ENCODE results near the gene TBC1D19. TPM values are rescaled to one million over a fixed set of nuclear protein-coding genes. Genes with fewer than 3 reads are reported as not detected.
"Not testable (repeated sequence)": the region's sequence is repeated elsewhere in the genome, so short reads cannot be mapped to it uniquely, and the experiment has no call there.

The TBC1D19 gene
- total RNA-seq, 1 experiment from 2014 or later = 5.4 TPM

GRCh38 chr4:26596843-26597242, 13.0 kb downstream of the TBC1D19 start:
- no peak for DNase-seq (ENCODE audit: low spot score)

DNA sequence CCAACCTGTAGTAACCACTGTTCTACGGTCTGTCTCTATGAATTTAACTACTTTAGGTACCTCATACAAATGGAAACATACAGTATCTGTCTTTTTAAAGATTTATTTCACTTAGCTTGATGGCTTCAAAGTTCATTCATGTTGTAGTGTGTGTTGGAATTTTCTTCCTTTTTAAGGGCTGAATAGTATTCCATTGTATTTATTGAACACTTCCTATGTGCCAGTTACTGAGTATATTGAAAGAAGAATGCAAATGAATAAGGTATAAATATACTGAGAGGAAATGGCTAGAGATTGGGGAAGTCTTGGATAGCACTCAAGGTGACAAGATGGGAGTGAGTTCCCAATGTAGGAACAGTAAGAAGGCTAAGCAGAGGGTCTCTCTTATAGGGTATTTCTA, 17.3 kb downstream of the TBC1D19 start:
- no peak for DNase-seq (ENCODE audit: low spot score)

DNA sequence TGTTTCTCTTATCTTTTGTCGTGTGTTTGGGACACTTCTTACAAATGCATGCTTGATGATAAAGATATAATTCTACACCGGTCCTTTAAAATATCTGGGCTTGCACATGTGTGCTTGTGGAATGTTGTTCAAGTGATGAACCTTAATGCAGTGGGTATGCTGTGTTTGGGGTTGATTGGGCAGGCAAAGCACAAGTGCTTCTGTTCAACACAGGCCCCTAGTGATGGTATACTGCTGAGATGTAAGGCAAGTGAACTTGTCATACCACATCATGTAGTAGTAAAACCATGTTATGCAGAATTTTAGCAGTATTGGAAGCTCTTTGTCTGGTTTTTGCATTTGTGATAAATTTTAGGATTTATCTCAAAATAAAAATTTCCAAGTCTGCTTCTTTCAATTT, 23.9 kb downstream of the TBC1D19 start:
- DNase-seq (ENCODE audit: low spot score) = no peak

- no peak for DNase-seq (ENCODE audit: low spot score)
These were observed 25.5 kb downstream of the TBC1D19 start for GRCh38 chr4:26609391-26609790.

DNA sequence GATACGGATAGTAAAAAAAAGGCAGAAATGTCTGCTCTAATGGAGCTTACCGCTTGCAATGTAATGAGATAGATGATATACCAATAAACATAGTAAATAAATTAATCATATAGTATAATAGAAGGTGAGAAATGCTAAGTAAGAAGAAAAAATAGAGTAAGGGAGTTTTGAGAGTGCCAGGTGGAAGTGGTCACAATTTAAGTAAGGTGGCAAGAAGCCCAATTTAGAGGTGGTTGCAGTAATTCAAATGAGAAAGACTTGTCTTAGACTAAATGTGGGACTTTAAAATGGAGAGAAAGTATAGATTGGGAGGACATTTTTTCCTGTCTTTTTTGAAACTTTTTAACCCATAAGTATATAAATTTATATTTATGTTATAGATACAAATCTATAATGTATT, 26.0 kb downstream of the TBC1D19 start:
- no peak for DNase-seq (ENCODE audit: low spot score)

GRCh38 chr4:26611372-26611771, 27.5 kb downstream of the TBC1D19 start:
- no peak for DNase-seq (ENCODE audit: low spot score)

DNA sequence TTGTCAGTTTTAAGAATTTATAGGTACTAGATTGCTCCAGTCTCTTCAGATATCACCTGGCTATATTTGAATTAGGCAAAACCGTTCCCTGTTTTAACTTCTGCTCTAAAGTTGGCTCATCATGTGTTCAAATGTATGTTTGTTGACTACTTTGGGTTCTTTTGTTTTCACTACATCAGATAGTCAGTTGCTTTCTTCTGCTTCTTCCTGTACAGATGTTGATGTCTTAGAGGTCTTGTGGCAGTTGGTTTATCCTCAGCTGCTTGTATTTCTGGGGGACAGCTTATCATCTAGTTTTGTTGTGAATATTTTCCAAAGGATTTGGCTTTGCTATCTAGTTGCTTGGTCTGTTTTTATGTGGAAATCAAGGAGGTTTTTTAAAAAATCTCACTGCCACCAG, 28.0 kb downstream of the TBC1D19 start:
- no peak for DNase-seq (ENCODE audit: low spot score)

DNA sequence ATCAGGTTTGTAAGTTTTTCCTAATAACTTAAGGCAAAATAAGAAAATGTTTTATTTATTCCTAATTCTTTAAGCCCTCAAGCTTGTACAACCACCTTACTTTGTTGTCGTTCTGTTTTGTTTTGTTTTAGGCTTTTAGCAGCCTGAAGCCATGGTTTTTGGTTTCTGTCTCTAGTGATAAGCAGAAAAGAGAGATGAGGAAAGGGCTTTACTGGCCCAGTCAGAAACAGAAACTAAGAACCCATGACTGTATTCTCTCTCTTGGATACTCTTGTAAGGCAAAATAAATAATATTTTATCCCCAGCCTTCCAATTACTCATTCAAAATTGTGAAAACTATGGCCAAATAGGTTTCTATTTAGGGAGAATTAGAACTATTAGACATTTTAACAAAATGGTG, 29.4 kb downstream of the TBC1D19 start:
- no peak for DNase-seq (ENCODE audit: low spot score)

DNA sequence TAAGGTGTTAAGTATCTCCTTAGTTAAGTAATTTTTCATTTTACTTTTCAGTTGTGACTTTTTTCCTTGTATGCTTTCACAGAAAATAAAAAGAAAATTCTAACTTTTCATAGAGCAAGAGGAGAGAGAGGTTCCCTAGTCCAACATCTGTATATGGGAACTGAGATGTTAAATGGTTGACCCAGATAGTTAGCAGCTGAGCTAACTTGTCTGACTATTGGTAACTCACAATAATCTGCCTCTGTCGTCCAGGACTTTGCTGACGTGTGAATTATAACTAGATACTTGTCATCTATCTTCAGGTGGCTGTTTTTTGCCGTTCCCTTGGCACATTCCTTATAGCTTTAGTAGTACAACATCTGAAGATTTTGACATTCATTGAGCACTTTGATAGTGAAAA, 29.9 kb downstream of the TBC1D19 start:
- DNase-seq (ENCODE audit: low spot score) = no peak

- no peak for DNase-seq (ENCODE audit: low spot score)
These were observed 35.9 kb downstream of the TBC1D19 start for GRCh38 chr4:26619784-26620183.

- no peak for DNase-seq (ENCODE audit: low spot score)
These were observed 37.5 kb downstream of the TBC1D19 start for GRCh38 chr4:26621366-26621765.

DNA sequence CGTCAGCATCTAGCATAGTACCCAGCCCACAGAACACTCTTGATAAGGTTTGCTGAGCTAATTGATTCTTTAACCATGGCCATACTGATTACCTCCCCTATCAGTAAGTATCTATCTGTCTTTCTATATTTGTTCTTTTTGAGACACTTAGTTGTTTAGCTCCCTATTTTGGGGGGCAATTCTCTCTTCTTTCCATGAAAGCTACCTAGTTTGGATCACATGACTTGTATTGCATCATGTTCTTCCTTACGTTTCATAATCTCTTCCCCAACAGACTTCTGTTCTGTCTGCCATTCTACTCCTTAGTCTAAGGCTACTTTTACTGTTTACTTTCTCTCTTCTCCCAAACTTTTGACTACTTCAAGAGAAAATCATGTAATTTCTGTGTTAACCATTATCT, 39.0 kb downstream of the TBC1D19 start:
- no peak for DNase-seq (ENCODE audit: low spot score)

DNA sequence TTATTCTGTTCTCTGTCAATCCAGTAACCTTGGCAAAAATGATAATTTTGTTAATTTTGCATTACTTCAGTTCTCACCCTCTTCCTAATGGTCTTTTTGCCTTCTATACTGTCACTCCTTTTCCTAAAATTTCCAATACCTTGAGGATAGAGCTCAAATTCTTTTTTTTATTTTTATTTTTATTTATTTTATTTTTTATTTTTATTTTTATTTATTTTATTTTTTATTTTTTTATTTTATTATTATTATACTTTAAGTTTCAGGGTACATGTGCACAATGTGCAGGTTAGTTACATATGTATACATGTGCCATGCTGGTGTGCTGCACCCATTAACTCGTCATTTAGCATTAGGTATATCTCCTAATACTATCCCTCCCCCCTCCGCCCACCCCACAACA, 42.8 kb downstream of the TBC1D19 start:
- DNase-seq (ENCODE audit: low spot score) = not testable (repeated sequence)

DNA sequence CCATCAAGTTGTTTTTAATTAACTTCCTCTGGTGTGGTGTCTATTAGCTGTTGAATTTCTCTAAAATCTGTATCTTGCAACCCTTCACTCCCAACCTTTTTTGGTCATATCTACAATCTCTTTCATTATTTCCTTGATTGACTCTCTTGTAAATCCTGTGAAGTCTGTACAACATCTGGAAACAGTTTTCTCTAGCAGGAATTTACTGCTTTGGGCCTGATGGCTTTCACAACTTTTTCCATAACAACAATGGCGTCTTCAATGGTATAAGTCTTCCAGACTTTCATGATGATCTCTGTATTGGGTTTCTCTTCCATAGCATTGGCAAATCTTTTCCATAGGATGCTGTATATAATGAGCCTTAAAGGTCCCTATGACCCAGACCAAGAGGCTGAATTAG, 49.0 kb downstream of the TBC1D19 start:
- no peak for DNase-seq (ENCODE audit: low spot score)

GRCh38 chr4:26634237-26634636, 50.4 kb downstream of the TBC1D19 start:
- DNase-seq (ENCODE audit: low spot score) = no peak

- no peak for DNase-seq (ENCODE audit: low spot score)
These were observed 52.6 kb downstream of the TBC1D19 start for GRCh38 chr4:26636458-26636857.

- DNase-seq (ENCODE audit: low spot score) = not testable (repeated sequence)
These were observed 56.8 kb downstream of the TBC1D19 start for GRCh38 chr4:26640639-26641038.

- DNase-seq (ENCODE audit: low spot score) = no peak
These were observed 63.8 kb downstream of the TBC1D19 start for GRCh38 chr4:26647523-26648224.

DNA sequence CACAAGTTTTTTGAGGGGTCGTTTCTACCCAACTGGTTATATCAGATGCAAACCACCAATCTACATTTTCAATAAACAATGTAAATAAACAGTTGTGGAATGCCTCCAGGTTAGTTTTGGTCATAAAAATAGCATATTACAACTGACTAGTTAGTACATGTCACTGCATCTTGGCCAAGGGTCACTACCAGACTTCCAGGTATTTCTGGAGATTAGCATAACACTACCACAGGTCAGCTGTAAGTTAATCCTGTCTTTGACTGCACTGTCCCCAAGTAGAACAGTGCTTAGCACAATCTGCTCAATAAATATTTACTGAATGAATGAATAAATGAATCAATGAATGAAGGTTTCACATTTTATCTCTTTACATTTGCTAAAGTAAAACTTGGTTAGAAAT, 64.4 kb downstream of the TBC1D19 start:
- peak; percentile 12 for DNase-seq (ENCODE audit: low spot score)

- no peak for DNase-seq (ENCODE audit: low spot score)
These were observed 76.4 kb downstream of the TBC1D19 start for GRCh38 chr4:26660261-26660660.

- no peak for DNase-seq (ENCODE audit: low spot score)
These were observed 80.0 kb downstream of the TBC1D19 start for GRCh38 chr4:26663888-26664287.

DNA sequence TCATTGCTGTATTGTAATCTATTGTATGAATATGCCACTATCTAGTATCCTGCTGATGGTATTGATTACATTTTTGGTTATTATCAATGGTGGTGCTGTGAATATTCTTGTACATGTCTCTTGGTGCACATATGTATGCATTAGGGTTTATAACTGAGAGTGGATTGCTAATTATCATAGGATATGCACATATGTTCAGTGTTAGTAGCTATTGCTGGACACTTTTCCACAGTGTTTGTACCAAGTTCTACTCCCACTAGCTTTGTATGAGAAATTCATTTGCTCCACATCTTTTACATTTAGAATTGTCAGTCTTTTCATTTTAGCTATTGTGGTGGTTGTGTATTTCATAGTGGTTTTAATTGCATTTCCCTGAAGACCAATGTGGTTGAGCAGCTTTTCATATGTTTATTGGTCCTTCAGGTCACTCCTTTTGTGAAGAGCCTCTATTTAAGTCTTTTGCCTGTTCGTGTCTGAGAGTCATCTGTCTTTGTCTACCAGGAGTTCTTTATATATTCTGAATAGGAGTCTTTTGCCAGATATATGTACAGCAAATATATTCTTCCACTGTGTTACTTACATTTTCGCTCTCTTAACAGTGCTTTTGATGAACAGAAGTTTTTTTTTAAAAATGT, 87.1 kb downstream of the TBC1D19 start:
- DNase-seq (ENCODE audit: low spot score) = no peak

DNA sequence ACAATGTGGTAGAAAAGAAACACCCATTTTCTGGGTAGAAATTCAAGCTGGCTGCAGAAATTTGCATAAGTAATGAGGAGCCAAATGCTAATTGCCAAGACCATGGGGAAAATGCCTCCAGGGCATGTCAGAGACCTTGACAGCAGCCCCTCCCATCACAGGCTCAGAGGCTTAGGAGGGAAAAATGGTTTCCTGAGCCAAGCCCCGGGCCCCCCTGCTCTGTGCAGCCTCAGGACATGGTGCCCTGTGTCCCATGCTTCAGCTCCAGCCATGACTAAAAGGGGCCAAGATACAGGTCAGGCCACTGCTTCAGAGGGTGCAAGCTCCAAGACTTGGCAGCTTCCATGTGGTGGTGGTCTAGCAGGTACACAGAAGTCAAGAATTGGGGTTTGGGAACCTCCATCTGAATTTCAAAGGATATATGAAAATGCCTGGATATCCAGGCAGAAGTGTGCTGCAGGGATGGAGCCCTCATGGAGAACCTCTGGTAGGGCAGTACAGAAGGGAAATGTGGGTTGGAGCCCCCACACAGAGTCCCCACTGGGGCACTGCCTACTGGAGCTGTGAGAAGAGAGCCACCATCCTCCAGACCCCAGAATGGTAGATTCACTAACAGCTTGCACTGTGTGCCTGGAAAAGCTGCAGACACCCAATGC, 95.3 kb downstream of the TBC1D19 start:
- DNase-seq (ENCODE audit: low spot score) = not testable (repeated sequence)
